Right lobe of liver (tissue), 6 donors: ENCODE data around the gene PPP2R5B. TPM values are rescaled to one million over a fixed set of nuclear protein-coding genes. Genes with fewer than 3 reads are reported as not detected.

Experiments used
- ATAC-seq, 4 donors: fragments of 200-7000 bp; cut with Tn5 transposase; one replicate each; pipeline ENCODE4 v1.9.1; 2020; ENCODE audit warnings: mild to moderate bottlenecking in 4 of 4, moderate library complexity in 4 of 4
- DNase-seq, 3 donors: peaks; one replicate each; pipeline ENCODE4 v3.0.0-alpha.2; 2020
- H3K27ac ChIP-seq, 3 donors: fragments of 200-600 bp; one replicate each; pipeline ENCODE4 v1.8.0; 2022
- H3K27me3 ChIP-seq, 2 donors: fragments of 200-600 bp; one replicate each; pipeline ENCODE4 v1.8.0; 2022
- H3K36me3 ChIP-seq, 4 donors: fragments of 200-600 bp; sonication (generic) in 1 of 4; one replicate each; pipeline versions ENCODE4 v1.5.1 to v1.8.0; 2017 to 2022; ENCODE audit warnings: control low read depth in 1 of 4
- H3K4me1 ChIP-seq, 4 donors: fragments of 200-600 bp; sonication (generic) in 1 of 4; one replicate each; pipeline versions ENCODE4 v1.5.1 to v1.8.0; 2017 to 2022; ENCODE audit warnings: control low read depth in 1 of 4
- H3K4me3 ChIP-seq, 3 donors: fragments of 200-600 bp; one replicate each; pipeline ENCODE4 v1.8.0; 2022
- H3K9me3 ChIP-seq, 4 donors: fragments of 200-600 bp; sonication (generic) in 1 of 4; one replicate each; pipeline versions ENCODE4 v1.5.1 to v1.8.0; 2017 to 2022; ENCODE audit warnings: control low read depth in 1 of 4
- POLR2A ChIP-seq: fragments of 450-650 bp; IDR thresholded peaks from one replicate; pipeline ENCODE4 v1.6.1; 2017; ENCODE audit warnings: antibody characterized with exemption, mild to moderate bottlenecking
- WGBS: methylation state at CpG from one replicate; pipeline ENCODE4 v1.1.6; 2018; ENCODE audit warnings: low coverage, low lambda C conversion rate; ENCODE audit not compliant: insufficient coverage; ENCODE audit errors: missing lambda C conversion rate; 5-methylcytosine and 5-hydroxymethylcytosine counted together
- intact Hi-C, 2 donors: fragments of 100-400 bp; cut with DNase I; formaldehyde crosslinking; loops; one replicate each; pipeline versions ENCODE4 v1.11.2 to v1.14.1; 2022
- total RNA-seq, 6 experiments: library from RNA; depleted of rRNA in 2 of 6; stranded (reverse); fragments of >200 nt in 2 of 6; fragmentation: NEBNext Ultra II Directional in 3 of 6; extraction: Animal tissue kit (Norgen Biotek cat#: 25700) in 3 of 6; gene quantifications; one replicate each; pipeline versions ENCODE4 v1.1.0 to v1.2.4, GENCODE V29; 2016 to 2023
- TF ChIP-seq, protein P1 (sequence below), 4 donors: fragments of 200-600 bp in 3 of 4; fragments of 450-650 bp in 1 of 4; IDR thresholded peaks; one replicate each; pipeline versions ENCODE4 v1.5.1 to v1.8.0; 2016 to 2022; ENCODE audit warnings: antibody characterized with exemption in 4 of 4, mild to moderate bottlenecking in 2 of 4
- donor health status: DM: no; HTN: yes; CAD: no.
- donor health status: DM: no; HTN: no; CAD: no.
- donor health status: DM: no; HTN: no; CAD: no.
- donor health status: DM: no; HTN: yes; CAD: no.
- donor health status: DM: no; HTN: yes; CAD: no.

Gene PPP2R5B
- total RNA-seq, 6 experiments from 2014 or later, result 6.8 to 12.6 (median 8.9) TPM

DNA sequence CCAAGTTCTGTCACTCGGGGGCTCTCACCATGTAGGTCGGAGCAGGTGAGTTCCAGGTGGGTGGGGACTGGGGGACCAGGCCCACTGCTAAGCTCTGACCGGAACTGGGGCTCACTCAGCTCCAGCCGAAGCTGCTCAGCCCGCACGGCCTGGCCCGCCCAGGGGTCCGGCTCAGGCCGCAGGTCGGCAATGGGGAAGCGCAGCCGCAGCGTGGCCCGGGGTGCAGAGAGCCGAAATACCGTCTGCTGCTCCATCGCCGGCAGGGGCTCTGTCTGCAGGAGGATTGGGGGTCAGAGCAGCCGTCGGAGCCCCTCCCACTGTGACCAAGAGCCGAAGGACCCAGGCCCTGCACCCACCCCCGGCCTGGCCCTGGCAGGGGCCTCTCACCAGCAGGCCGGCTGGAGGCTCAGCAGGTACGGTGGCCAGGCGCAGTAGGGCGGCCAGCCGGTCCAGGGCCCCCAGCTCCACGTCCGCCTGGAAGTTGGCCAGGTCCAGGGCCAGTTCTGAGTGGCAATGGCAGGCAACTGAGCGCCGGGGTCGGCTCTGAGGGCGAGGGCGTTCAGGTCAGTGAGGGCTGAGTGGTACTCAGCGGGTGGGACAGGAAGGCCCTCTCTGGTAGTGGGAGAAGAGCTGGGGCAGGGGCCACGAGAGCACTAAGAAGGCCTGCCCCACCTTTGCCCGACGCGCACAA lies 14.7 kb upstream of the PPP2R5B start:
- TF ChIP-seq POLR2A, result no peak
- TF ChIP-seq, protein P1, sequence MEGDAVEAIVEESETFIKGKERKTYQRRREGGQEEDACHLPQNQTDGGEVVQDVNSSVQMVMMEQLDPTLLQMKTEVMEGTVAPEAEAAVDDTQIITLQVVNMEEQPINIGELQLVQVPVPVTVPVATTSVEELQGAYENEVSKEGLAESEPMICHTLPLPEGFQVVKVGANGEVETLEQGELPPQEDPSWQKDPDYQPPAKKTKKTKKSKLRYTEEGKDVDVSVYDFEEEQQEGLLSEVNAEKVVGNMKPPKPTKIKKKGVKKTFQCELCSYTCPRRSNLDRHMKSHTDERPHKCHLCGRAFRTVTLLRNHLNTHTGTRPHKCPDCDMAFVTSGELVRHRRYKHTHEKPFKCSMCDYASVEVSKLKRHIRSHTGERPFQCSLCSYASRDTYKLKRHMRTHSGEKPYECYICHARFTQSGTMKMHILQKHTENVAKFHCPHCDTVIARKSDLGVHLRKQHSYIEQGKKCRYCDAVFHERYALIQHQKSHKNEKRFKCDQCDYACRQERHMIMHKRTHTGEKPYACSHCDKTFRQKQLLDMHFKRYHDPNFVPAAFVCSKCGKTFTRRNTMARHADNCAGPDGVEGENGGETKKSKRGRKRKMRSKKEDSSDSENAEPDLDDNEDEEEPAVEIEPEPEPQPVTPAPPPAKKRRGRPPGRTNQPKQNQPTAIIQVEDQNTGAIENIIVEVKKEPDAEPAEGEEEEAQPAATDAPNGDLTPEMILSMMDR (IDR thresholded peaks at IDR 0.05), result no peak
- no peaks in the 10 kb centered on the region for H3K9me3 ChIP-seq
- no peaks in the 10 kb centered on the region for H3K4me1 ChIP-seq
- no peaks in the 10 kb centered on the region for H3K27me3 ChIP-seq
- ATAC-seq (no peak), DNase-seq (no peak)
- peaks cover 5 to 86% (median 35%) of the 10 kb centered on the region in 4 donors for H3K36me3 ChIP-seq
- H3K4me3 ChIP-seq, result no peak overlapping the region
- WGBS, result no CpG with 5 or more reads among the region's 39 CpGs
- intact Hi-C loops, result no loop called here
- H3K27ac ChIP-seq, result no peak overlapping the region

DNA sequence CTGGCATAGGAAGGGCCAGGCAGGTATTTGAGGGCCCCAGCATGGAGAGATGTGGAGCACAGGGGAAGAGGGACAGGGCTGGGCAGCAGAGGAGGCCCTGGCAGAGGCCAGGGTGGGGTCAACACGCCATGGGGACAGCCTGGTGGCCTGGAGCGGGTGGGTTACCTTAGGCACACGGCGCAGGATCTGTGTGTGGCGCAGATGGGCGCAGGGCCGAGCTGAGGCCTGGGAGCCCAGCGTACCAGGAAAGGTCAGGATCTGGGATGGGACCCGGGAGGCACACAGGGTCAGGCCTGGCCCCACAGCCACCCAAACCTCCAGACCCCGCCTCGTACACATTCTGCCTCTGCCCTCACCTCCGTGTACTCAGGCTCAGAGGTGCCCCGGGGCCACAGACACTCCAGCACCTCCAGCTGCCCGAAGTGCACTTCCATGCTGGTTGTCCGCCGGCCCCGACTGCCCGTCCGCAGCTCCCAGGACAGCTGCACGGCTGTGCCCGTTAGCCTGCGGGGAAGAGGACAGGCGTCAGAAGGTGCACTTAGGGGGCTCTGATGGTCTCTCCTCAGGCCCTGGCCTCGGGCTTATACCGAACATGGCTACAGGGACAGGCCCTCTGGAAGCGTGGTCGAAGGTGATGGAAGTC lies 13.9 kb upstream of the PPP2R5B start:
- no peak overlapping the region for H3K27ac ChIP-seq
- intact Hi-C loops, result no loop called here
- H3K9me3 ChIP-seq, result no peaks in the 10 kb centered on the region
- H3K27me3 ChIP-seq, result no peaks in the 10 kb centered on the region
- DNase-seq (no peak), ATAC-seq (no peak)
- H3K4me3 ChIP-seq, result no peak overlapping the region
- TF ChIP-seq POLR2A, result no peak
- TF ChIP-seq, protein P1 (IDR thresholded peaks at IDR 0.05), result no peak
- peaks cover 0 to 2% (median under 1%) of the 10 kb centered on the region in 4 donors for H3K4me1 ChIP-seq
- H3K36me3 ChIP-seq, result peaks cover 5 to 78% (median 33%) of the 10 kb centered on the region in 4 donors
- no CpG with 5 or more reads among the region's 27 CpGs for WGBS

DNA sequence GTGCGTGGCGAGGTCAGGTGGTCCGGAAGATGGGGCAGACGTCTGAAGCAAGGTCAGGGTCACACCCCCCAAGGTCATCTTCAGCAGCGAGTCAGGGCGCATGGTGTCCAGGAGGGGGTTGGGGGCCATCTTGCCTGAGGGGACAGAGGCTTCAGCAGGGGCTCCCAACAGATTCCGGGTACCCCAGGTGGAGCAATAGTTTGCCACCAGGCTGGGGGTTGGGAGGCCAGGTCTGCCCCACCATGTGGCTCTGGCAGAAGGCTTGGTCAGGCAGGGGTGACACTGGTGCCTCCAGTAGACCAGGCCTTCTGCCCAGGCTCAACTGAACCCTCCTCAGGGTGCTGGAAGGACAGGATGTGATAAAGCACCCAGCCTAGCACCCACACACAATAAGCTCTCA lies 13.3 kb upstream of the PPP2R5B start:
- DNase-seq, result no peak
- Histone ChIP-seq H3K27me3 (no peaks in the 10 kb centered on the region), H3K36me3 (peaks cover 5 to 72% (median 32%) of the 10 kb centered on the region in 4 donors), H3K4me3 (no peak overlapping the region), H3K9me3 (no peaks in the 10 kb centered on the region), H3K27ac (no peak overlapping the region), H3K4me1 (peaks cover 0 to 7% (median 3%) of the 10 kb centered on the region in 4 donors)
- TF ChIP-seq POLR2A, result no peak
- TF ChIP-seq, protein P1 (IDR thresholded peaks at IDR 0.05), result no peak
- ATAC-seq, result no peak
- intact Hi-C loops, result no loop called here
- no CpG with 5 or more reads among the region's 7 CpGs for WGBS

- TF ChIP-seq, protein P1 (IDR thresholded peaks at IDR 0.05), result no peak
- peaks cover 0 to 8% (median 4%) of the 10 kb centered on the region in 4 donors for H3K4me1 ChIP-seq
- WGBS, result 68% methylated on average over 2 of the region's 9 CpGs
- no peak overlapping the region for H3K4me3 ChIP-seq
- no peaks in the 10 kb centered on the region for H3K9me3 ChIP-seq
- H3K27ac ChIP-seq, result no peak overlapping the region
- ATAC-seq (no peak), DNase-seq (no peak)
- peaks cover 5 to 68% (median 32%) of the 10 kb centered on the region in 4 donors for H3K36me3 ChIP-seq
- intact Hi-C loops, result no loop called here
- no peaks in the 10 kb centered on the region for H3K27me3 ChIP-seq
Measured at GRCh38 chr11:64911689-64912088, 12.8 kb upstream of the PPP2R5B start.
